Activated CD4-positive, alpha-beta memory T cell treated with anti-CD3 and anti-CD28 coated beads for 36 hours (primary cell): ENCODE results near the gene KMO. TPM values are rescaled to one million over a fixed set of nuclear protein-coding genes. Genes with fewer than 3 reads are reported as not detected.
A peak's percentile ranks its signal among the peaks of the same experiment; 100 is the strongest.

Experiments used
- CTCF ChIA-PET: fragments of 350-600 bp; sonication (Branson Sonifier 250); formaldehyde crosslinking; loops from one replicate; lab custom pipeline; 2021; ENCODE audit warnings: antibody characterized with exemption, inconsistent platforms; lab: Charles Lee
- POLR2A ChIA-PET: fragments of 350-600 bp; sonication (Branson Sonifier 250); formaldehyde crosslinking; loops from one replicate; lab custom pipeline; 2021; ENCODE audit warnings: antibody characterized with exemption; lab: Charles Lee
- DNase-seq: peaks from one replicate; pipeline ENCODE4 v3.0.0-alpha.2; 2020
- H3K27ac Mint-ChIP-seq: one replicate; pipeline ENCODE4 v1.8.0; 2021; ENCODE audit warnings: mixed read lengths
- H3K27me3 Mint-ChIP-seq: one replicate; pipeline ENCODE4 v1.8.0; 2021; ENCODE audit warnings: mixed read lengths
- H3K36me3 Mint-ChIP-seq: one replicate; pipeline ENCODE4 v1.8.0; 2021; ENCODE audit warnings: mixed read lengths
- H3K4me1 Mint-ChIP-seq: one replicate; pipeline ENCODE4 v1.8.0; 2021; ENCODE audit warnings: low read depth, mixed read lengths
- H3K4me3 Mint-ChIP-seq: one replicate; pipeline ENCODE4 v1.8.0; 2021; ENCODE audit warnings: mild to moderate bottlenecking, mixed read lengths
- H3K9me3 Mint-ChIP-seq: one replicate; pipeline ENCODE4 v1.8.0; 2021; ENCODE audit warnings: mixed read lengths
- intact Hi-C: fragments of 100-400 bp; cut with micrococcal nuclease; formaldehyde crosslinking; loops from one replicate; pipeline ENCODE4 v1.15.1; 2023
- total RNA-seq, 2 experiments: library from RNA; stranded (reverse); gene quantifications; one replicate each; pipeline ENCODE4 v1.2.3, GENCODE V29; 2021

Gene KMO
- total RNA-seq, 2 experiments from 2014 or later, result 0.26 TPM; not detected in 1

GRCh38 chr1:241574154-241574553, 42.0 kb downstream of the KMO start:
- CTCF ChIA-PET, result interaction anchor here (0.6 kb wide), 1 partner anchor 881 kb away, joined by 3 read pairs; no protein-coding TSS in a partner anchor
- H3K27me3 Mint-ChIP-seq, result peaks cover 17% of the 10 kb centered on the region
- POLR2A ChIA-PET, result no interaction called here
- DNase-seq, result no peak
- no peaks in the 10 kb centered on the region for H3K4me1 Mint-ChIP-seq
- intact Hi-C loops, result no loop called here
- H3K36me3 Mint-ChIP-seq, result no peaks in the 10 kb centered on the region
- H3K27ac Mint-ChIP-seq, result no peak overlapping the region
- peaks cover 8% of the 10 kb centered on the region for H3K9me3 Mint-ChIP-seq
- H3K4me3 Mint-ChIP-seq, result no peak overlapping the region

- Mint-ChIP-seq H3K27me3 (peaks cover 14% of the 10 kb centered on the region), H3K4me3 (no peak overlapping the region), H3K4me1 (no peaks in the 10 kb centered on the region), H3K36me3 (no peaks in the 10 kb centered on the region), H3K27ac (no peak overlapping the region), H3K9me3 (peaks cover 8% of the 10 kb centered on the region)
- DNase-seq, result peak; percentile 21
- intact Hi-C loops, result no loop called here
- POLR2A ChIA-PET, result no interaction called here
- CTCF ChIA-PET, result no interaction called here
Observed at GRCh38 chr1:241579434-241579833, 47.3 kb downstream of the KMO start.

GRCh38 chr1:241582921-241583321, 50.7 kb downstream of the KMO start:
- intact Hi-C loops, result no loop called here
- no peak overlapping the region for H3K27ac Mint-ChIP-seq
- DNase-seq, result no peak
- no peaks in the 10 kb centered on the region for H3K9me3 Mint-ChIP-seq
- peaks cover 7% of the 10 kb centered on the region for H3K27me3 Mint-ChIP-seq
- ChIA-PET CTCF (interaction anchor here (1.0 kb wide), 1 partner anchor 28 kb away, joined by 4 read pairs; no protein-coding TSS in a partner anchor), POLR2A (no interaction called here)
- H3K4me1 Mint-ChIP-seq, result no peaks in the 10 kb centered on the region
- no peak overlapping the region for H3K4me3 Mint-ChIP-seq
- H3K36me3 Mint-ChIP-seq, result no peaks in the 10 kb centered on the region

- Mint-ChIP-seq H3K4me3 (no peak overlapping the region), H3K27me3 (peaks cover 4% of the 10 kb centered on the region), H3K4me1 (peaks cover 12% of the 10 kb centered on the region), H3K36me3 (no peaks in the 10 kb centered on the region), H3K9me3 (no peaks in the 10 kb centered on the region), H3K27ac (no peak overlapping the region)
- intact Hi-C loops, result no loop called here
- ChIA-PET POLR2A (no interaction called here), CTCF (no interaction called here)
- no peak for DNase-seq
Observed at GRCh38 chr1:241586905-241587512, 54.8 kb downstream of the KMO start.

GRCh38 chr1:241589521-241589920, 57.3 kb downstream of the KMO start:
- no peak for DNase-seq
- intact Hi-C loops, result no loop called here
- CTCF ChIA-PET, result interaction anchor here (2.1 kb wide), 1 partner anchor 24 kb away, joined by 8 read pairs; no protein-coding TSS in a partner anchor
- peaks cover 2% of the 10 kb centered on the region for H3K36me3 Mint-ChIP-seq
- no peak overlapping the region for H3K4me3 Mint-ChIP-seq
- H3K27me3 Mint-ChIP-seq, result no peaks in the 10 kb centered on the region
- peaks cover 27% of the 10 kb centered on the region for H3K4me1 Mint-ChIP-seq
- POLR2A ChIA-PET, result no interaction called here
- H3K9me3 Mint-ChIP-seq, result no peaks in the 10 kb centered on the region
- no peak overlapping the region for H3K27ac Mint-ChIP-seq

- Mint-ChIP-seq H3K9me3 (no peaks in the 10 kb centered on the region), H3K4me3 (no peak overlapping the region), H3K4me1 (peaks cover 27% of the 10 kb centered on the region), H3K36me3 (peaks cover 3% of the 10 kb centered on the region), H3K27ac (no peak overlapping the region), H3K27me3 (no peaks in the 10 kb centered on the region)
- DNase-seq, result no peak
- POLR2A ChIA-PET, result interaction anchor here (0.7 to 1.7 kb wide), 2 partner anchors 39 to 264 kb away, joined by 3 to 5 read pairs; no protein-coding TSS in a partner anchor
- CTCF ChIA-PET, result interaction anchor here (1.9 to 2.1 kb wide), 2 partner anchors 20 to 23 kb away, joined by 8 to 12 read pairs; no protein-coding TSS in a partner anchor
- intact Hi-C loops, result loop anchor here (5.0 kb wide), 2 partner anchors 257 to 1398 kb away; partner anchors contain the start of gene EXO1
Observed at GRCh38 chr1:241590719-241591118, 58.5 kb downstream of the KMO start.

- Mint-ChIP-seq H3K27me3 (no peaks in the 10 kb centered on the region), H3K4me1 (peaks cover 27% of the 10 kb centered on the region), H3K27ac (peak overlapping the region; percentile 49), H3K9me3 (no peaks in the 10 kb centered on the region), H3K36me3 (peaks cover 3% of the 10 kb centered on the region), H3K4me3 (no peak overlapping the region)
- intact Hi-C loops, result loop anchor here (5.0 kb wide), 2 partner anchors 256 to 1399 kb away; partner anchors contain the start of gene EXO1
- POLR2A ChIA-PET, result interaction anchor here (0.7 to 1.7 kb wide), 2 partner anchors 40 to 263 kb away, joined by 3 to 5 read pairs; no protein-coding TSS in a partner anchor
- CTCF ChIA-PET, result interaction anchor here (1.3 to 1.9 kb wide), 2 partner anchors 20 to 59 kb away, joined by 4 to 12 read pairs; partner anchors contain the start of gene KMO
- peak; percentile 32 for DNase-seq
Observed at GRCh38 chr1:241591317-241591716, 59.1 kb downstream of the KMO start.

GRCh38 chr1:241591736-241592135, 59.6 kb downstream of the KMO start:
- H3K4me3 Mint-ChIP-seq, result no peak overlapping the region
- no peaks in the 10 kb centered on the region for H3K27me3 Mint-ChIP-seq
- peaks cover 27% of the 10 kb centered on the region for H3K4me1 Mint-ChIP-seq
- POLR2A ChIA-PET, result interaction anchor here (1.7 kb wide), 1 partner anchor 40 kb away, joined by 5 read pairs; no protein-coding TSS in a partner anchor
- peak overlapping the region; percentile 49 for H3K27ac Mint-ChIP-seq
- H3K36me3 Mint-ChIP-seq, result peaks cover 3% of the 10 kb centered on the region
- intact Hi-C loops, result loop anchor here (1.0 to 5.0 kb wide), 8 partner anchors 17 to 1399 kb away; partner anchors contain the start of genes CHML, EXO1, FH and KMO
- CTCF ChIA-PET, result interaction anchor here (1.3 to 1.9 kb wide), 2 partner anchors 19 to 59 kb away, joined by 4 to 12 read pairs; partner anchors contain the start of gene KMO
- no peaks in the 10 kb centered on the region for H3K9me3 Mint-ChIP-seq
- DNase-seq, result no peak

- no peak overlapping the region for H3K4me3 Mint-ChIP-seq
- peaks cover 3% of the 10 kb centered on the region for H3K36me3 Mint-ChIP-seq
- no peaks in the 10 kb centered on the region for H3K9me3 Mint-ChIP-seq
- H3K27me3 Mint-ChIP-seq, result no peaks in the 10 kb centered on the region
- H3K27ac Mint-ChIP-seq, result peak overlapping the region; percentile 49
- intact Hi-C loops, result loop anchor here (1.0 to 5.0 kb wide), 8 partner anchors 16 to 1400 kb away; partner anchors contain the start of genes CHML, EXO1, FH and KMO
- ChIA-PET POLR2A (interaction anchor here (1.7 kb wide), 1 partner anchor 41 kb away, joined by 5 read pairs; no protein-coding TSS in a partner anchor), CTCF (interaction anchor here (0.6 to 1.9 kb wide), 3 partner anchors 18 to 404 kb away, joined by 3 to 12 read pairs (median 4); partner anchors contain the start of gene KMO)
- H3K4me1 Mint-ChIP-seq, result peaks cover 27% of the 10 kb centered on the region
- no peak for DNase-seq
Observed at GRCh38 chr1:241592273-241592958, 60.2 kb downstream of the KMO start.

- intact Hi-C loops, result loop anchor here (5.0 kb wide), 2 partner anchors 254 to 1401 kb away; partner anchors contain the start of gene EXO1
- H3K27me3 Mint-ChIP-seq, result no peaks in the 10 kb centered on the region
- peaks cover 27% of the 10 kb centered on the region for H3K4me1 Mint-ChIP-seq
- POLR2A ChIA-PET, result no interaction called here
- peaks cover 3% of the 10 kb centered on the region for H3K36me3 Mint-ChIP-seq
- CTCF ChIA-PET, result no interaction called here
- peak overlapping the region; percentile 49 for H3K27ac Mint-ChIP-seq
- DNase-seq, result no peak
- H3K4me3 Mint-ChIP-seq, result no peak overlapping the region
- no peaks in the 10 kb centered on the region for H3K9me3 Mint-ChIP-seq
Observed at GRCh38 chr1:241593186-241593585, 61.0 kb downstream of the KMO start.

GRCh38 chr1:241596633-241597032, 64.5 kb downstream of the KMO start:
- DNase-seq, result no peak
- Mint-ChIP-seq H3K36me3 (peaks cover 3% of the 10 kb centered on the region), H3K27me3 (no peaks in the 10 kb centered on the region), H3K4me1 (peaks cover 28% of the 10 kb centered on the region), H3K27ac (no peak overlapping the region), H3K9me3 (no peaks in the 10 kb centered on the region), H3K4me3 (no peak overlapping the region)
- ChIA-PET CTCF (no interaction called here), POLR2A (no interaction called here)
- intact Hi-C loops, result no loop called here

GRCh38 chr1:241598249-241598648, 66.1 kb downstream of the KMO start:
- no peaks in the 10 kb centered on the region for H3K9me3 Mint-ChIP-seq
- no peaks in the 10 kb centered on the region for H3K27me3 Mint-ChIP-seq
- H3K27ac Mint-ChIP-seq, result no peak overlapping the region
- no peak overlapping the region for H3K4me3 Mint-ChIP-seq
- CTCF ChIA-PET, result interaction anchor here (1.3 kb wide), 1 partner anchor 12 kb away, joined by 5 read pairs; no protein-coding TSS in a partner anchor
- POLR2A ChIA-PET, result no interaction called here
- no peak for DNase-seq
- H3K36me3 Mint-ChIP-seq, result peaks cover 4% of the 10 kb centered on the region
- intact Hi-C loops, result no loop called here
- H3K4me1 Mint-ChIP-seq, result peaks cover 16% of the 10 kb centered on the region
